ENCODE results near the gene CARD16.
"Not testable (repeated sequence)": the region's sequence is repeated elsewhere in the genome, so short reads cannot be mapped to it uniquely, and the experiment has no call there.

Gene CARD16

DNA sequence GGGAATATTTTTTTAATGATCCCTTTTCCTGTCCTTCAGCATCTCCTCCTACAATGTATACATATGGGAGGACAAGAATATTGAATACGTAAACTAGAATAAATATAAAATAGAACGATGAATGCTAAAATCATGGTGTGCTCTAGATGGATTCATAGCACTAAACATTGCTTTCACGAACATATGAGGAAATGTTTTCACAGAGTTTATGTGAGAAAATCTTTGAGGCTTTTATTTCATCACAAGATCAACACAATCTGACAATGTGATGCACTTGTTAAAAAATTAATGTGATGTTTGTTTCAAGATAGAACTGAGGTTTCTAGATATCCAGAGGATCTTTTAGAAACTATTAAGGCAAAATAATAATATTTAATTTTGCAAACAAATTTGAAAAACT lies 3.0 kb downstream of the CARD16 start:
- TF ChIP-seq, protein P1, sequence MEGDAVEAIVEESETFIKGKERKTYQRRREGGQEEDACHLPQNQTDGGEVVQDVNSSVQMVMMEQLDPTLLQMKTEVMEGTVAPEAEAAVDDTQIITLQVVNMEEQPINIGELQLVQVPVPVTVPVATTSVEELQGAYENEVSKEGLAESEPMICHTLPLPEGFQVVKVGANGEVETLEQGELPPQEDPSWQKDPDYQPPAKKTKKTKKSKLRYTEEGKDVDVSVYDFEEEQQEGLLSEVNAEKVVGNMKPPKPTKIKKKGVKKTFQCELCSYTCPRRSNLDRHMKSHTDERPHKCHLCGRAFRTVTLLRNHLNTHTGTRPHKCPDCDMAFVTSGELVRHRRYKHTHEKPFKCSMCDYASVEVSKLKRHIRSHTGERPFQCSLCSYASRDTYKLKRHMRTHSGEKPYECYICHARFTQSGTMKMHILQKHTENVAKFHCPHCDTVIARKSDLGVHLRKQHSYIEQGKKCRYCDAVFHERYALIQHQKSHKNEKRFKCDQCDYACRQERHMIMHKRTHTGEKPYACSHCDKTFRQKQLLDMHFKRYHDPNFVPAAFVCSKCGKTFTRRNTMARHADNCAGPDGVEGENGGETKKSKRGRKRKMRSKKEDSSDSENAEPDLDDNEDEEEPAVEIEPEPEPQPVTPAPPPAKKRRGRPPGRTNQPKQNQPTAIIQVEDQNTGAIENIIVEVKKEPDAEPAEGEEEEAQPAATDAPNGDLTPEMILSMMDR (conservative IDR thresholded peaks at IDR 0.05; ENCODE audit: low read depth) = no peak
- no peak for DNase-seq (ENCODE audit: low spot score)
- POLR2A ChIA-PET (ENCODE audit: low non-redundant PET) = no interaction called here
- H3K27ac ChIP-seq = no peak overlapping the region
- CTCF ChIA-PET = no interaction called here

DNA sequence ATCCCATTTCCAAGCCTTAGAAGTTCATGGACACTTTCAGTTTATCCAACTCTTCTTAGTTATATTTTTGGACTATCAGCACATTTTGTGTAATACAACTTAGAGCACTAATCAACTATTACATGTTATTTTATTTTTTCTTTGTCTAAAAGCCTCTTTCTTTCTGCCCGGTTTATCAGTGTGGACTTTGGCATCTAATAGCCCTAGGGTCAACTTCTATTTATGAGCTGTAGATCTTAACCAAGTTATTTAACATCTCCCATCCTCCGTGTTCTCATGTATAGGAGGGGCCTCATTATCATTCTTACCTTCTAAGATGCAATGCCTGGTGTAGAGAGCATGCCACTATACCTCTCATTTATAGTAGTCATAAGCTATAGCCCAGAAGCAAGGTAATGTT lies 4.4 kb downstream of the CARD16 start:
- CTCF ChIA-PET = no interaction called here
- POLR2A ChIA-PET (ENCODE audit: low non-redundant PET) = no interaction called here
- DNase-seq (ENCODE audit: low spot score) = no peak
- TF ChIP-seq, protein P1 (conservative IDR thresholded peaks at IDR 0.05; ENCODE audit: low read depth) = no peak
- no peak overlapping the region for H3K27ac ChIP-seq

DNA sequence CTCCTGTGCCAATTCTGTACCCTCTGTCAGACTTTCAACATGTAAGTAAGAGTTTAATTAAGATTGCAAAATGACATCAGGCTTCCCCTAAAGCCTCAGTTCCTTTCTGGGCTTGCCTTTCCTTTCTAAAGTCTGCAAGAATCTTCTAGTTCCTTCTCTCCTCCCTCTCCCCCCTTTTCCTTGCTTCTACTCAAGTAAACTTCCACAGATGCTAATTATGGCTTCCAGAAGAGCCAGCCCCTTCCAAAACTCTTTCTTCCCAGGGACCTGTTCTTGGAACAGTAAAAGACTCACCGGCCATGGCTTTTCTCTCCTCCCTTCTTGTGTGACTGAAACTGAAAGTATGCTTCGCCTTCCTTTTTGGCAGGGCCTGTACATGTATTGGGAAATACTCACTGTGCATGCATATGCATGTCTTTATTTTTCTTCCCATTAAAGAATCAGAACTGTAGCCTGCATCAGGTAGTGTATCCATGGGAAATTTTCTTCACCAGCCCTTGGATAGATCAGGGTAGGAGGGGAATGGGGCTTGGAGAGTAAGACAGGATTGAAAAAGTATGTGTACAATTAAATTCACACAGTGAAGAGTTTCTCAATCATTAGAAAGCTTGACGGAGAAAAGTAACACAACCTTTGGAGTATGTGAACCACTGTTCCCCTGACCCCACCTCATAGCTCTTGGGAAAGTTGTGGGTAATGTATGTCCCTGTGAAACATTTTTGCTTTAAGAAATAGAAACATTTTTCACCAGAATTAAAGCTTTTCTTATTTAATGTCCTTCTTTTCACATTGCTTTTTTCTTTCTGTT lies 10.1 kb downstream of the CARD16 start, which contains the start of gene CASP1:
Gene CASP1 (minus strand): TSS at position 332 of the 808 bp plus-strand sequence. CDS start 31 bp downstream, at position 301.
- ChIA-PET CTCF (interaction anchor here (0.7 kb wide), 1 partner anchor 742 kb away, joined by 3 read pairs; no protein-coding TSS in a partner anchor), POLR2A (ENCODE audit: low non-redundant PET) (no interaction called here)
- peak; percentile 74 for DNase-seq (ENCODE audit: low spot score)
- H3K27ac ChIP-seq = peak within 1 kb of the TSS; percentile 57
- TF ChIP-seq, protein P1 (conservative IDR thresholded peaks at IDR 0.05; ENCODE audit: low read depth) = no peak

DNA sequence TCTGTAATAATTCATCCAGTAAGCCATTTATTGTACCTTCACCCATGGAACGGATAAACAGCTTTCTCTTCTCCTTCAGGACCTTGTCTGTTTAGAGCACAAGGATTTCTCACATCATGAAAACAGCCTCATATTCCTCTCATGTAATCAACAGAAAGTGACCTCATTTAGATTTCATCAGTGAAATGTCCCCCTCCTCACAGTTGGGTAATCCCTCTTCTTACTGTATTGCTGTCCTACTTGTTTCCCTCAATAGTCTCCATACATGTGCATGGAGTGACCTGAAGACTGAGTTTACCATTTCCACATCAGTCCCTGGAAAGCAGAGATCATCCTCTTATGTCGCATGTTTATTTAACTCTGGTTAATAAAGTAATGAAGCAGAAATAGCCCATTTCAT lies 10.7 kb downstream of the CARD16 start:
- H3K27ac ChIP-seq; DNase-seq (ENCODE audit: low spot score); POLR2A ChIA-PET (ENCODE audit: low non-redundant PET): not testable (repeated sequence)
- CTCF ChIA-PET = interaction anchor here (0.6 kb wide), 1 partner anchor 19 kb away, joined by 4 read pairs; no protein-coding TSS in a partner anchor

DNA sequence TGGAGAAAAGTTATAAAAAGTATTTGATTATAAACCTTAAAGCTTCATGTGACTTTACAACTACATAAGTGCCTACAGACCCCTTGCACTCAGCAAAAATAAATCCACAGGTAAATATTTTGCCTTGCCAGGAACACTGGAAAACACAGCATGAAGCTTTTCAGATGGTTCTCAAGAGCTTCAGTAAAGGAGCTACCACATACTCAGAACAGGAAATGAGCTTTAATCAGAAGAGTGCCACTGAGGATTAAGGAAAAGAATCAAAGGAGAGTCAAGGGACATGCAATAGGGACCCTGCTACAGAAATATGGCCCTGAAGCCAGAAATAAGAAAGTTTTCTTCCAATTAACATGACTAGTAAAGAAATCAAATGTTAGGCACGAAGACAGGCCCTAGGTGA lies 11.4 kb downstream of the CARD16 start:
- TF ChIP-seq, protein P1 (conservative IDR thresholded peaks at IDR 0.05; ENCODE audit: low read depth) = no peak
- H3K27ac ChIP-seq = no peak overlapping the region
- no peak for DNase-seq (ENCODE audit: low spot score)
- ChIA-PET CTCF (interaction anchor here (0.6 kb wide), 1 partner anchor 18 kb away, joined by 4 read pairs; no protein-coding TSS in a partner anchor), POLR2A (ENCODE audit: low non-redundant PET) (no interaction called here)

DNA sequence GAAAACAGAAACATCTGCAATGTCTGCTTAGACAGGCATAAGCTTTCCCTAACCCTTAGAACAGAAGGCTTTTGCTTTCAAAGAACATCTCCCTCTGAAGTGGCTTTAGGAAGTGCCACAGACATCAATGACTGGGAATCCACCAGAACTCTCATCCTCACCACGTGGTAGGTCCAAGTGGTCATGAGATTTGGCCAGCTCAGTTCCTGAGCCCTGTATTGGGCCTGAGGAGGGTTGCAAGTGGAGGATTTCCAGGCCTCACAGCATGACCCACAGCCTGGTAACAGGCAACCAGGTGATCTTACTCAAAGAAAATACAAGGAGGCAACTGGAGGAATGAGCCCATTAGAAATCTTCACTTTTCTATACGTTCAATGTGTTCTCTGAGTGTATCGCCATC lies 11.8 kb downstream of the CARD16 start:
- TF ChIP-seq, protein P1 (conservative IDR thresholded peaks at IDR 0.05; ENCODE audit: low read depth) = no peak
- ChIA-PET POLR2A (ENCODE audit: low non-redundant PET) (no interaction called here), CTCF (no interaction called here)
- DNase-seq (ENCODE audit: low spot score) = no peak
- H3K27ac ChIP-seq = no peak overlapping the region

DNA sequence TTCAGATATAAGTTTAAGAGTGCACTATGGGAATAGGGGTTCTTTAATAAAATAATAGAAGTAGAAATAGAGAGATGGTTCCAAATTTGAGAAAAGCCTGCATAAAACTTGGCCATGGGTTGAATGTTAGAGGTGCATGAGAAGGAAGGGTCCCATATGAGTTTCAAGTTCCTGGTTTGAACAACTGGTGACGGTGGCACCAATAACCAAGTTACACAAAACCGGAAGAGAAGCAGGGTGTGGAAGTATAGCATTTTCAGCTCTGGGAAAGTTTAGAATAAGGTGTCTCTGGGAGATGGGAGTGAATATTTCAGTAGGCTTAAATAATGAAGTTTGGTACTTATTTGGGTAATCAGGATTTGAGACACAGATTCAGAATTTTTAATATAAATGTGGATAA lies 12.6 kb downstream of the CARD16 start:
- no peak overlapping the region for H3K27ac ChIP-seq
- POLR2A ChIA-PET (ENCODE audit: low non-redundant PET) = no interaction called here
- DNase-seq (ENCODE audit: low spot score) = no peak
- CTCF ChIA-PET = no interaction called here
- TF ChIP-seq, protein P1 (conservative IDR thresholded peaks at IDR 0.05; ENCODE audit: low read depth) = no peak

Measured in RWPE1 (cell line).